K562 (cell line): Measurements from ENCODE around the gene ANKS3. TPM values are rescaled to one million over a fixed set of nuclear protein-coding genes. Genes with fewer than 3 reads are reported as not detected.

ENCODE experiments used
- C11orf30 ChIP-seq: fragments of 450-650 bp; IDR thresholded peaks from 2 replicates; pipeline ENCODE4 v1.6.1; 2016; ENCODE audit warnings: low read depth, mild to moderate bottlenecking
- FOSL1 ChIP-seq: fragments of 200-800 bp; sonication (Bioruptor generic); conservative IDR thresholded peaks from 2 replicates; pipeline ENCODE4 v1.6.1; 2016; ENCODE audit warnings: missing genetic modification characterization, missing compliant biosample characterization
- HOXB6 ChIP-seq: fragments of 250-450 bp; sonication (Bioruptor Pico); IDR thresholded peaks from 2 replicates; pipeline ENCODE4 v1.5.1; 2022; ENCODE audit warnings: mild to moderate bottlenecking, borderline replicate concordance
- LARP7 ChIP-seq: fragments of 450-650 bp; IDR thresholded peaks from 2 replicates; pipeline ENCODE4 v1.6.1; 2016
- NR2F6 ChIP-seq: fragments of 450-650 bp; formaldehyde crosslinking; IDR thresholded peaks from 2 replicates; pipeline ENCODE4 v1.4.0; 2020; ENCODE audit warnings: mild to moderate bottlenecking
- RBM14 ChIP-seq: fragments of 200-400 bp; formaldehyde crosslinking; IDR thresholded peaks from 2 replicates; pipeline ENCODE4 v1.6.1; 2018; ENCODE audit warnings: low read depth, mild to moderate bottlenecking, low read length, moderate library complexity, borderline replicate concordance; ENCODE audit not compliant: insufficient read depth
- SMC3 ChIP-seq: conservative IDR thresholded peaks from 2 replicates; pipeline ENCODE4 v1.6.1; 2011; ENCODE audit warnings: low read depth, low read length, improper control_type of control experiment; ENCODE audit not compliant: insufficient read depth
- TCF7 ChIP-seq: sonication (generic); IDR thresholded peaks from 2 replicates; pipeline ENCODE4 v1.6.1; 2016; ENCODE audit warnings: antibody characterized with exemption, borderline replicate concordance
- TEAD4 ChIP-seq, 2 experiments: sonication (generic) in 1 of 2; formaldehyde crosslinking in 1 of 2; IDR thresholded peaks; 2 replicates each; pipeline versions ENCODE4 v1.6.1 to v1.8.0; 2012 to 2022; ENCODE audit warnings: borderline replicate concordance in 1 of 2, inconsistent platforms in 1 of 2, low read length in 1 of 2, mild to moderate bottlenecking in 1 of 2, missing genetic modification reagents in 1 of 2
- ZC3H4 ChIP-seq: sonication (generic); formaldehyde crosslinking; IDR thresholded peaks from 2 replicates; pipeline ENCODE4 v1.9.0; 2021; ENCODE audit warnings: missing genetic modification reagents, borderline replicate concordance
- ZNF24 ChIP-seq: fragments of 450-650 bp; IDR thresholded peaks from 2 replicates; pipeline ENCODE4 v1.6.1; 2016
- polyA plus RNA-seq, 8 experiments: library from polyadenylated mRNA; depleted of rRNA in 4 of 8; stranded (reverse) in 5 of 8; unstranded in 3 of 8; fragments of >200 nt; fragmentation: Nextera tagmentation in 2 of 8; fragmentation: Illumina TruSeq in 1 of 8; extraction: Ambion mirVana in 2 of 8; extraction: Trizol in 1 of 8; gene quantifications; 2 replicates each; pipeline versions ENCODE4 v1.2.1 to v1.2.3, GENCODE V29; 2011 to 2014; ENCODE audit warnings: inconsistent platforms in 1 of 8, missing spikeins in 1 of 8
- total RNA-seq, 7 experiments: library from RNA; depleted of rRNA in 6 of 7; stranded (reverse); fragments of >200 nt in 6 of 7; fragmentation: Illumina TruSeq in 2 of 7; extraction: Trizol in 2 of 7; gene quantifications; 2 replicates each; pipeline versions ENCODE4 v1.2.1 to v1.2.3, GENCODE V29; 2011 to 2021; ENCODE audit warnings: low replicate concordance in 1 of 7
- TF ChIP-seq, protein P1 (sequence below): fragments of 200-800 bp; sonication (Bioruptor generic); IDR thresholded peaks from 2 replicates; pipeline ENCODE4 v1.6.1; 2017; ENCODE audit warnings: missing genetic modification characterization, missing compliant biosample characterization
- TF ChIP-seq, protein P2 (sequence below): fragments of 250-450 bp; sonication (Bioruptor Pico); IDR thresholded peaks from 2 replicates; pipeline ENCODE4 v1.4.0; 2020; ENCODE audit warnings: mild to moderate bottlenecking, moderate library complexity, borderline replicate concordance
- TF ChIP-seq, protein P3 (sequence below): fragments of 250-450 bp; sonication (Bioruptor Pico); IDR thresholded peaks from 2 replicates; pipeline ENCODE4 v1.5.0; 2020; ENCODE audit warnings: mild to moderate bottlenecking, borderline replicate concordance
- TF ChIP-seq, protein P4 (sequence below): IDR thresholded peaks from 2 replicates; pipeline ENCODE4 v1.6.1; 2016; ENCODE audit warnings: missing genetic modification characterization, missing compliant biosample characterization

Gene ANKS3
- total and polyA plus RNA-seq, 9 of the 15 experiments (the other 6 are each of a cell fraction or from before 2014, with no cell fraction given): 0.43 to 25.7 (median 14.8) TPM

DNA sequence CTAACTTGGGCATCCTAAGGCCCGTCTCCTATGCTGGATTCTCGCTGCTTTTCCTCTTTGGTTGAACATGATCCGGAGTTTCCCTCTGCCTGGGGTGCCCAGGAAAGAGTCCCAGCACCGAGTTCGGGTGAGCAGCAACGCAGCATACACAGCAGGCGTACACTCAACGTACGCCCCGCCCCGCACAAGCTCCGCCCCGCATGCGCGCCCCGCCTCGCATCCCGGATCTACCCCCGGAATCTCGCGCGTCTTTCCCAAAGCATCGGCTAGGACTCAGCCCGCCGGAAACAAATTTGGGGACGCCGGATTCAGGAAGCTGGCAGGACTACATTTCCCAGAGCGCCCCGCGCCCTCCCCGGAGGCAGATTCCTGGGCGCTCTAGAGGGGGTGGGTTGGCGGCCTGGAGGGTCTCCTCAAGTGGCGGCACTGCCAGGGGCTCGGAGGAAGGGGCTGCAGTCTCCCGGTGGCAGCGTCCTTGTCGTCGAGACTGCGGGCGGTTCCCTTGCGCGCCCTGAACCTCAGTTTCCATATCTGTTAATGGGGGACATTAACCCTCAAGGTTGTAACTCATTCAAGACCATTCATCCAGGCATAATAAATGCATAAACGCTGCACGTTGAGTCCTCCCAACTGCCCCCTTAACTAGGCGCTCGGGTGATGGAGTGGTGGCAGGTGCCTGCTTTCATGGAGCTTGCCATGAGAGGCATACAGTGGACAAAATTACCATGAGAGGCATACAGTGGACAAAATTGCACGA, 34.7 kb upstream of the ANKS3 start (continued):
- TF ChIP-seq, protein P1, sequence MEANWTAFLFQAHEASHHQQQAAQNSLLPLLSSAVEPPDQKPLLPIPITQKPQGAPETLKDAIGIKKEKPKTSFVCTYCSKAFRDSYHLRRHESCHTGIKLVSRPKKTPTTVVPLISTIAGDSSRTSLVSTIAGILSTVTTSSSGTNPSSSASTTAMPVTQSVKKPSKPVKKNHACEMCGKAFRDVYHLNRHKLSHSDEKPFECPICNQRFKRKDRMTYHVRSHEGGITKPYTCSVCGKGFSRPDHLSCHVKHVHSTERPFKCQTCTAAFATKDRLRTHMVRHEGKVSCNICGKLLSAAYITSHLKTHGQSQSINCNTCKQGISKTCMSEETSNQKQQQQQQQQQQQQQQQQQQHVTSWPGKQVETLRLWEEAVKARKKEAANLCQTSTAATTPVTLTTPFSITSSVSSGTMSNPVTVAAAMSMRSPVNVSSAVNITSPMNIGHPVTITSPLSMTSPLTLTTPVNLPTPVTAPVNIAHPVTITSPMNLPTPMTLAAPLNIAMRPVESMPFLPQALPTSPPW (CRISPR knock-in tag): peak; percentile 75
- TF ChIP-seq TEAD4 (IDR thresholded peaks at IDR 0.05; ENCODE audit: low read length) (no peak), TEAD4 (CRISPR knock-in tag; IDR thresholded peaks at IDR 0.05; ENCODE audit: borderline replicate concordance) (no peak), HOXB6 (CRISPR knock-in tag) (no peak), ZC3H4 (no peak), LARP7 (no peak), ZNF24 (no peak), C11orf30 (no peak), FOSL1 (no peak), RBM14 (no peak), SMC3 (no peak), TCF7 (no peak), NR2F6 (no peak)
- TF ChIP-seq, protein P2, sequence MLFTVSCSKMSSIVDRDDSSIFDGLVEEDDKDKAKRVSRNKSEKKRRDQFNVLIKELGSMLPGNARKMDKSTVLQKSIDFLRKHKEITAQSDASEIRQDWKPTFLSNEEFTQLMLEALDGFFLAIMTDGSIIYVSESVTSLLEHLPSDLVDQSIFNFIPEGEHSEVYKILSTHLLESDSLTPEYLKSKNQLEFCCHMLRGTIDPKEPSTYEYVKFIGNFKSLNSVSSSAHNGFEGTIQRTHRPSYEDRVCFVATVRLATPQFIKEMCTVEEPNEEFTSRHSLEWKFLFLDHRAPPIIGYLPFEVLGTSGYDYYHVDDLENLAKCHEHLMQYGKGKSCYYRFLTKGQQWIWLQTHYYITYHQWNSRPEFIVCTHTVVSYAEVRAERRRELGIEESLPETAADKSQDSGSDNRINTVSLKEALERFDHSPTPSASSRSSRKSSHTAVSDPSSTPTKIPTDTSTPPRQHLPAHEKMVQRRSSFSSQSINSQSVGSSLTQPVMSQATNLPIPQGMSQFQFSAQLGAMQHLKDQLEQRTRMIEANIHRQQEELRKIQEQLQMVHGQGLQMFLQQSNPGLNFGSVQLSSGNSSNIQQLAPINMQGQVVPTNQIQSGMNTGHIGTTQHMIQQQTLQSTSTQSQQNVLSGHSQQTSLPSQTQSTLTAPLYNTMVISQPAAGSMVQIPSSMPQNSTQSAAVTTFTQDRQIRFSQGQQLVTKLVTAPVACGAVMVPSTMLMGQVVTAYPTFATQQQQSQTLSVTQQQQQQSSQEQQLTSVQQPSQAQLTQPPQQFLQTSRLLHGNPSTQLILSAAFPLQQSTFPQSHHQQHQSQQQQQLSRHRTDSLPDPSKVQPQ (CRISPR knock-in tag): no peak
- TF ChIP-seq, protein P3, sequence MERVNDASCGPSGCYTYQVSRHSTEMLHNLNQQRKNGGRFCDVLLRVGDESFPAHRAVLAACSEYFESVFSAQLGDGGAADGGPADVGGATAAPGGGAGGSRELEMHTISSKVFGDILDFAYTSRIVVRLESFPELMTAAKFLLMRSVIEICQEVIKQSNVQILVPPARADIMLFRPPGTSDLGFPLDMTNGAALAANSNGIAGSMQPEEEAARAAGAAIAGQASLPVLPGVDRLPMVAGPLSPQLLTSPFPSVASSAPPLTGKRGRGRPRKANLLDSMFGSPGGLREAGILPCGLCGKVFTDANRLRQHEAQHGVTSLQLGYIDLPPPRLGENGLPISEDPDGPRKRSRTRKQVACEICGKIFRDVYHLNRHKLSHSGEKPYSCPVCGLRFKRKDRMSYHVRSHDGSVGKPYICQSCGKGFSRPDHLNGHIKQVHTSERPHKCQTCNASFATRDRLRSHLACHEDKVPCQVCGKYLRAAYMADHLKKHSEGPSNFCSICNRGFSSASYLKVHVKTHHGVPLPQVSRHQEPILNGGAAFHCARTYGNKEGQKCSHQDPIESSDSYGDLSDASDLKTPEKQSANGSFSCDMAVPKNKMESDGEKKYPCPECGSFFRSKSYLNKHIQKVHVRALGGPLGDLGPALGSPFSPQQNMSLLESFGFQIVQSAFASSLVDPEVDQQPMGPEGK (CRISPR knock-in tag): no peak
- TF ChIP-seq, protein P4, sequence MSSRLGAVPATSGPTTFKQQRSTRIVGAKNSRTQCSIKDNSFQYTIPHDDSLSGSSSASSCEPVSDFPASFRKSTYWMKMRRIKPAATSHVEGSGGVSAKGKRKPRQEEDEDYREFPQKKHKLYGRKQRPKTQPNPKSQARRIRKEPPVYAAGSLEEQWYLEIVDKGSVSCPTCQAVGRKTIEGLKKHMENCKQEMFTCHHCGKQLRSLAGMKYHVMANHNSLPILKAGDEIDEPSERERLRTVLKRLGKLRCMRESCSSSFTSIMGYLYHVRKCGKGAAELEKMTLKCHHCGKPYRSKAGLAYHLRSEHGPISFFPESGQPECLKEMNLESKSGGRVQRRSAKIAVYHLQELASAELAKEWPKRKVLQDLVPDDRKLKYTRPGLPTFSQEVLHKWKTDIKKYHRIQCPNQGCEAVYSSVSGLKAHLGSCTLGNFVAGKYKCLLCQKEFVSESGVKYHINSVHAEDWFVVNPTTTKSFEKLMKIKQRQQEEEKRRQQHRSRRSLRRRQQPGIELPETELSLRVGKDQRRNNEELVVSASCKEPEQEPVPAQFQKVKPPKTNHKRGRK (tag): no peak
